ENCODE data around the gene IP6K3.

GRCh38 chr6:33744001-33744848, 2.5 kb downstream of the IP6K3 start:
- TF ChIP-seq CTCF (IDR thresholded peaks at IDR 0.05): peak in 3 of 4 experiments; percentile 73 to 89 (median 81)
- peak; percentile 24 for TF ChIP-seq POLR2AphosphoS5 (IDR thresholded peaks at IDR 0.05)
